Activated B cell treated with CpG ODN at 0.5 μM for 24 hours (primary cell): ENCODE results near the gene C11orf52. TPM values are rescaled to one million over a fixed set of nuclear protein-coding genes. Genes with fewer than 3 reads are reported as not detected.
A peak's percentile ranks its signal among the peaks of the same experiment; 100 is the strongest.

Experiments used
- ATAC-seq: fragments of 200-7000 bp; cut with Tn5 transposase; one replicate; pipeline ENCODE4 v1.10.0; 2021; ENCODE audit warnings: low read depth, mild to moderate bottlenecking, moderate library complexity
- CTCF ChIA-PET: fragments of 350-600 bp; sonication (Branson Sonifier 250); formaldehyde crosslinking; loops from one replicate; lab custom pipeline; 2021; ENCODE audit warnings: antibody characterized with exemption; lab: Charles Lee
- POLR2A ChIA-PET: fragments of 350-600 bp; sonication (Branson Sonifier 250); formaldehyde crosslinking; loops from one replicate; lab custom pipeline; 2021; ENCODE audit warnings: antibody characterized with exemption; lab: Charles Lee
- DNase-seq: peaks from one replicate; pipeline ENCODE4 v3.0.0; 2022
- H3K27ac Mint-ChIP-seq: one replicate; pipeline ENCODE4 v1.8.0; 2020; ENCODE audit warnings: mixed read lengths
- H3K27me3 Mint-ChIP-seq: one replicate; pipeline ENCODE4 v1.8.0; 2021; ENCODE audit warnings: mixed read lengths
- H3K36me3 Mint-ChIP-seq: one replicate; pipeline ENCODE4 v1.8.0; 2021; ENCODE audit warnings: low read depth, mixed read lengths
- H3K4me1 Mint-ChIP-seq: one replicate; pipeline ENCODE4 v1.8.0; 2021; ENCODE audit warnings: mixed read lengths
- H3K4me3 Mint-ChIP-seq: one replicate; pipeline ENCODE4 v1.8.0; 2020; ENCODE audit warnings: mild to moderate bottlenecking, mixed read lengths
- H3K9me3 Mint-ChIP-seq: one replicate; pipeline ENCODE4 v1.8.0; 2020; ENCODE audit warnings: mixed read lengths
- intact Hi-C: fragments of 100-400 bp; cut with micrococcal nuclease; formaldehyde crosslinking; loops from one replicate; pipeline ENCODE4 v1.15.1; 2024
- total RNA-seq: library from RNA; stranded (reverse); gene quantifications from 2 replicates; pipeline ENCODE4 v1.2.3, GENCODE V29; 2022
- TF ChIP-seq, protein P1 (sequence below): fragments of 200-600 bp; IDR thresholded peaks from one replicate; pipeline ENCODE4 v1.8.0; 2022; ENCODE audit warnings: antibody characterized with exemption, mild to moderate bottlenecking

Gene C11orf52
- total RNA-seq, 1 donor from 2014 or later, result not detected

DNA sequence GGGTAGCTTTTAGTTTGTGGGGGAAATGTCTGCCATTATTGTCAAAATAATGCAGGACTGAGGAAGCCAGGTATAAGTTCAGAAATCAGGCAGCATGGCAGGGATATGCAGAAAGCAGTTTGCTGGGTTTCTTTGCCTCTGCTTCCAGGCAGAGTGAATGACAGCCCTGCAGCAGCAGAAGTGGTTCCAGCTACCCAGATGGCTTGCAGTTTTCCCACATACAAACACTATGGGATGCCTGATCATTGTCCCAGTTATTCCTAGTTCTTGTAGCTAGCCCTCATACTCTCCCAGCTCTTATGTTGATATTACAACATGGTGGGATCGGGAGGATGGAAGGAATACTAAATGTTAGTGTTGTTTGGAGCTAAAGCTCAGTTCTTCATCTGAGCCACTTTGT is 15.6 kb downstream of the C11orf52 start:
- Mint-ChIP-seq H3K27me3 (peaks cover 6% of the 10 kb centered on the region), H3K9me3 (no peaks in the 10 kb centered on the region), H3K27ac (no peak overlapping the region), H3K4me3 (no peak overlapping the region), H3K36me3 (no peaks in the 10 kb centered on the region), H3K4me1 (peaks cover 27% of the 10 kb centered on the region)
- TF ChIP-seq, protein P1, sequence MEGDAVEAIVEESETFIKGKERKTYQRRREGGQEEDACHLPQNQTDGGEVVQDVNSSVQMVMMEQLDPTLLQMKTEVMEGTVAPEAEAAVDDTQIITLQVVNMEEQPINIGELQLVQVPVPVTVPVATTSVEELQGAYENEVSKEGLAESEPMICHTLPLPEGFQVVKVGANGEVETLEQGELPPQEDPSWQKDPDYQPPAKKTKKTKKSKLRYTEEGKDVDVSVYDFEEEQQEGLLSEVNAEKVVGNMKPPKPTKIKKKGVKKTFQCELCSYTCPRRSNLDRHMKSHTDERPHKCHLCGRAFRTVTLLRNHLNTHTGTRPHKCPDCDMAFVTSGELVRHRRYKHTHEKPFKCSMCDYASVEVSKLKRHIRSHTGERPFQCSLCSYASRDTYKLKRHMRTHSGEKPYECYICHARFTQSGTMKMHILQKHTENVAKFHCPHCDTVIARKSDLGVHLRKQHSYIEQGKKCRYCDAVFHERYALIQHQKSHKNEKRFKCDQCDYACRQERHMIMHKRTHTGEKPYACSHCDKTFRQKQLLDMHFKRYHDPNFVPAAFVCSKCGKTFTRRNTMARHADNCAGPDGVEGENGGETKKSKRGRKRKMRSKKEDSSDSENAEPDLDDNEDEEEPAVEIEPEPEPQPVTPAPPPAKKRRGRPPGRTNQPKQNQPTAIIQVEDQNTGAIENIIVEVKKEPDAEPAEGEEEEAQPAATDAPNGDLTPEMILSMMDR, result no peak
- DNase-seq, result no peak
- no peak for ATAC-seq
- ChIA-PET CTCF (interaction anchor here (0.9 to 1.5 kb wide), 6 partner anchors 43 to 346 kb away, joined by 3 to 8 read pairs (median 5); partner anchors contain the start of genes SDHD and TIMM8B), POLR2A (interaction anchor here (0.6 to 0.7 kb wide), 2 partner anchors 47 to 59 kb away, joined by 3 to 4 read pairs; no protein-coding TSS in a partner anchor)
- intact Hi-C loops, result no loop called here

GRCh38 chr11:111935317-111936039 is 16.8 kb downstream of the C11orf52 start:
- Mint-ChIP-seq H3K4me3 (peak overlapping the region; percentile 16), H3K27ac (no peak overlapping the region), H3K36me3 (no peaks in the 10 kb centered on the region), H3K27me3 (peaks cover 6% of the 10 kb centered on the region), H3K9me3 (no peaks in the 10 kb centered on the region), H3K4me1 (peaks cover 29% of the 10 kb centered on the region)
- no peak for DNase-seq
- ChIA-PET POLR2A (interaction anchor here (1.6 kb wide), 1 partner anchor 9 kb away, joined by 8 read pairs; no protein-coding TSS in a partner anchor), CTCF (interaction anchor here (0.7 to 1.1 kb wide), 2 partner anchors 23 to 46 kb away, joined by 3 to 7 read pairs; no protein-coding TSS in a partner anchor)
- ATAC-seq, result no peak
- intact Hi-C loops, result loop anchor here (1.0 kb wide), 1 partner anchor 8 kb away; no protein-coding TSS in a partner anchor
- TF ChIP-seq, protein P1, result no peak

DNA sequence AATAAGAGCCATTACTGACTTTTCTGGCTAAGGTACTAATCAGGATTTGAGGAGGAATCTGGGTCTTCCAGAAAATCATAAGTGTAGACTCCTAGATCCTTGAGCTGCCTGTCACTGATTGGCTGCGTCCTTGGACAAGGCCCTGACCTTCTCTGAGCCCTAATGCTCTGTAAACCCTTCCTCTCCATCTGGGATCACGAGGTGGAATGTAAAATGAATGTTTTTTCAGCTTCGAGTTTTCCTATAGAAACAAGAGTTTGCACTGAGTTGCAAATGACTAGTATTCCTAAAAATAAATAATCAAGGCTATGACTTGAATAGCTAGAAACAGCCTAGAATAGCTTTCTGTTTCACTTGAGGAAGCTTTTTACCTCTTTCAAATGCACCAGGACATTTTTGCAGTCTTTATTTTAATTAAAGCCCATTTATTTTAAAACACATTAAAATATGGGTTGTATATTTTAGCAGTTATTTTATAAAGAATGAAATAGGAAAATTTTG is 17.4 kb downstream of the C11orf52 start:
- H3K4me1 Mint-ChIP-seq, result peaks cover 29% of the 10 kb centered on the region

DNA sequence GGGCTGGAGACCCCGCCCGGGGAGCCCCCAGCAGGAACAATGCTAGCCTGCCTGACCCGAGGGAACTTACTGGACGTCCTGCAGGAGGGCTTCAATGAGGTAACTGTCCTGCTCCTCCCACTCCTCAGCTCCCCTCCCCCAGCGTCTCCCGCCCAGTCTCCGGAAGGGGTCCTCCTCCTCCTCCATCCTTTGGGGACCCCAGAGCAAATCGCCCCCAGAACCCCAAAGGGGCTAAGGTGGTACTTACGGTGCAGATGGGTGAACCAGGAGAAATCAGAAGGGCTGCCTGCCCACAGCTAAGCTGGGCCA is 18.7 kb downstream of the C11orf52 start:
- peaks cover 29% of the 10 kb centered on the region for H3K4me1 Mint-ChIP-seq
- DNase-seq (no peak), ATAC-seq (no peak)
- no peaks in the 10 kb centered on the region for H3K36me3 Mint-ChIP-seq
- H3K9me3 Mint-ChIP-seq, result no peaks in the 10 kb centered on the region
- ChIA-PET POLR2A (interaction anchor here (0.8 to 1.0 kb wide), 2 partner anchors 10 to 11 kb away, joined by 3 to 4 read pairs; no protein-coding TSS in a partner anchor), CTCF (interaction anchor here (0.8 to 1.7 kb wide), 3 partner anchors 11 to 342 kb away, joined by 3 to 4 read pairs (median 4); no protein-coding TSS in a partner anchor)
- TF ChIP-seq, protein P1, result no peak
- H3K4me3 Mint-ChIP-seq, result peak overlapping the region; percentile 77
- H3K27ac Mint-ChIP-seq, result no peak overlapping the region
- H3K27me3 Mint-ChIP-seq, result peaks cover 6% of the 10 kb centered on the region
- intact Hi-C loops, result no loop called here

More for the DNA sequence above, 17.4 kb downstream of the C11orf52 start:
- Mint-ChIP-seq H3K27me3 (peaks cover 6% of the 10 kb centered on the region), H3K4me3 (peak overlapping the region; percentile 83), H3K36me3 (no peaks in the 10 kb centered on the region), H3K27ac (no peak overlapping the region), H3K9me3 (no peaks in the 10 kb centered on the region)
- ChIA-PET CTCF (interaction anchor here (1.1 kb wide), 1 partner anchor 45 kb away, joined by 7 read pairs; no protein-coding TSS in a partner anchor), POLR2A (interaction anchor here (0.7 to 1.6 kb wide), 2 partner anchors 9 to 283 kb away, joined by 3 to 8 read pairs; no protein-coding TSS in a partner anchor)
- TF ChIP-seq, protein P1, result no peak
- intact Hi-C loops, result loop anchor here (1.0 kb wide), 1 partner anchor 9 kb away; no protein-coding TSS in a partner anchor
- ATAC-seq, result no peak
- no peak for DNase-seq

- H3K27me3 Mint-ChIP-seq, result peaks cover 6% of the 10 kb centered on the region
- DNase-seq, result no peak
- CTCF ChIA-PET, result interaction anchor here (0.8 to 1.7 kb wide), 4 partner anchors 11 to 341 kb away, joined by 3 to 5 read pairs (median 4); partner anchors contain the start of genes SDHD and TIMM8B
- ATAC-seq, result no peak
- intact Hi-C loops, result no loop called here
- POLR2A ChIA-PET, result interaction anchor here (0.8 to 1.6 kb wide), 3 partner anchors 9 to 79 kb away, joined by 3 to 5 read pairs (median 4); no protein-coding TSS in a partner anchor
- TF ChIP-seq, protein P1, result no peak
- no peaks in the 10 kb centered on the region for H3K9me3 Mint-ChIP-seq
- peaks cover 29% of the 10 kb centered on the region for H3K4me1 Mint-ChIP-seq
- H3K4me3 Mint-ChIP-seq, result peak overlapping the region; percentile 77
- H3K36me3 Mint-ChIP-seq, result no peaks in the 10 kb centered on the region
- no peak overlapping the region for H3K27ac Mint-ChIP-seq
Measured at GRCh38 chr11:111937844-111938243, 19.1 kb downstream of the C11orf52 start.
